HG03135 (cell line): ENCODE measurements around the gene CORO1A.
"Not testable (repeated sequence)": the region's sequence is repeated elsewhere in the genome, so short reads cannot be mapped to it uniquely, and the experiment has no call there.

Source experiments
- ATAC-seq: cut with Tn5 transposase; IDR thresholded peaks from one replicate; pipeline ENCODE4 v1.9.1; 2021; ENCODE audit warnings: mild to moderate bottlenecking, moderate library complexity; ENCODE audit not compliant: unreplicated experiment

Gene CORO1A

DNA sequence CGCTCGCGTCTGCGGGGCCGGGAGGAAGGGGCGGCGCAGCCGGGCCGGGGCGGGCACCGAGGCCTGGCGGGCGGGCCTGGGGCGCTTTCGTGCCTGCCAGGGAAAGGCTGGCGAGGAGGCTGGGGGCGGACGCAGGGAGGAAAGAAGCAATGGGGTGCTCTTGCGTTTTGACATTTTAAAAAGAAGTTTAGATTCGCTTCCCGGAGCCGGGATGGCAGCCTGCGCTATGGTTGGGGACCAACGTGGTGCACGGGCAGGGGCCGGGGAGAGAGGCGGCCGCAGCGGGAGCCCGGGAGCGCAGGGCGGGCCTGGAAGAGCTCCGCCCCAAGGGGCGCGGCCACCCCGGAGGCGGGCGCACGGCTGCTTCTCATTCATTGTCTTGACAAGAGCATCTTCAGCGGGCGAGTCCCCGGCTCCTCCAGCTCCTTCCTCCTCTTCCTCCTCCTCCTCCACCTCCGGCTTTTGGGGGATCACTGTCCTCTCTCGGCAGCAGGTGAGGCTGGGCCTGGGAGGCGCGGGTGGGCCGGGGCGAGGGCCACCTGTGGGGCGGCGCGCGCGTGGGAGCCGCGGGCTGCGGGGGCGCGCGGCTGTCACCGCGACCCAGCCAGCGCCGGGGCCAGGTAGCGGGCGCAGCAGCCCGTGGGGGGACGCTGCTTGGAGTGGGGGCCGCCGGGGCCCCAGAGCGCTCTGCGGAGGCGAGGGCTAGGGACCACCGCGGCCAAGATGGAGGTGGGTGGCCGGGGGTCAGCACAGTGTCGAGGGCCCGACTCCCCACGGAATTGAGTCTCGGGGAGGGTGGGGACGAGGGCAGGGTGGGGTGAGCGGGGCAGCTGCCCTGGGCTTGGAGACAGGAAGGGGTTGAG is at the start of gene CORO1A:
TSS of gene CORO1A (plus strand) at position 370 of the 863 bp plus-strand sequence. CDS start 1,608 bp downstream, outside the sequence.
- peak; percentile 40 for ATAC-seq

- ATAC-seq: no peak
These were observed 46.3 kb upstream of the CORO1A start for GRCh38 chr16:30136971-30137605.

GRCh38 chr16:30137897-30138296 is 45.5 kb upstream of the CORO1A start:
- ATAC-seq: no peak

GRCh38 chr16:30139583-30140481 is 43.6 kb upstream of the CORO1A start:
- ATAC-seq: no peak

DNA sequence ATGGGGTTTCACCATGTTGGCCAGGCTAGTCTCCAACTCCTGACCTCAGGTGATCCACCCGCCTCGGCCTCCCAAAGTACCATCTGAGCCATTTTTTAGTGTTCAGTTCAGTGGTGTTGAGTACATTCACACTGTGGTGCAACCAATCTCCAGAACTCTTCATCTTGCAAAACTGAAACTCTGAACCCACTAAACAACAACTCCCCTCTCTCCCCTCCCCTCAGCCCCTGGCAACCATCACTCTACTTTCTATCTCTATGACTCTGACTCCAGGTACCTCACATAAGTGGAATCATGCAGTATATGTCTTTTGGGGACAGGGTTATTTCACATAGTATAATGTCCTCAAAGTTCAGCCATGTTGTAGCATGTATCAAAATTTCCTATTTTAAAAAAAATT is 41.7 kb upstream of the CORO1A start:
- no peak for ATAC-seq

GRCh38 chr16:30142672-30143346 is 40.6 kb upstream of the CORO1A start:
- no peak for ATAC-seq

GRCh38 chr16:30143347-30143702 is 40.1 kb upstream of the CORO1A start:
- no peak for ATAC-seq

- no peak for ATAC-seq
These were observed 39.4 kb upstream of the CORO1A start for GRCh38 chr16:30144017-30144416.

DNA sequence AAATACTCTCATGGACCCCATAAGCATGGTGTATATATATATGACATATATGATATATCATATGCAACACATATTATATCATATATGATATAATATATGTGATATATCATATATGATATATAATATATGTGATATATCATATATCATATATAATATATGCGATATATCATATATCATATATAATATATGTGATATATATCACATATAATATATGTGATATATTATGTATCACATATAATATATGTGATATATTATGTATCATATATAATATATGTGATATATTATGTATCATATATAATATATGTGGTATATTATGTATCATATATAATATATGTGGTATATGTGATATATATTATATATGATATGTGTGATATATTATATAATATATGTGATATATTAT is 38.5 kb upstream of the CORO1A start:
- no peak for ATAC-seq

DNA sequence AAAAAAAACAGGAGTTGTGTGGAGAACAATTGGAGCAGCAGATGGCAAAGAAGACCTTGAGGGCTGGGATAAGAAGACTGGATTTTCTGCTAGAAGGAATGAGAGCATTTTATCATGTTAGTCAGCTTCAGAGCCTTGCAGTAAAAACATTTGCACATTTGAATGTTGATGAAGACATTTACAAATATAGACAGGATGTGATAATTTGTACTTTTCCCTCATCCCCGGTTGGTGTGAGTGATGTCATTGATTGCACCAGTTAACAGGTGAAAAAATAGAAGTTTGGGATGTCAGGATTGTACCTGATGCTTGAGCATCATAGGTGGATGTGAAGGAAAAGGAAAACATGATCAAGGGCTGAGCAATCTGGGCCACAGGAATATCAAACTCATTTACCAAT is 37.7 kb upstream of the CORO1A start:
- ATAC-seq: no peak

DNA sequence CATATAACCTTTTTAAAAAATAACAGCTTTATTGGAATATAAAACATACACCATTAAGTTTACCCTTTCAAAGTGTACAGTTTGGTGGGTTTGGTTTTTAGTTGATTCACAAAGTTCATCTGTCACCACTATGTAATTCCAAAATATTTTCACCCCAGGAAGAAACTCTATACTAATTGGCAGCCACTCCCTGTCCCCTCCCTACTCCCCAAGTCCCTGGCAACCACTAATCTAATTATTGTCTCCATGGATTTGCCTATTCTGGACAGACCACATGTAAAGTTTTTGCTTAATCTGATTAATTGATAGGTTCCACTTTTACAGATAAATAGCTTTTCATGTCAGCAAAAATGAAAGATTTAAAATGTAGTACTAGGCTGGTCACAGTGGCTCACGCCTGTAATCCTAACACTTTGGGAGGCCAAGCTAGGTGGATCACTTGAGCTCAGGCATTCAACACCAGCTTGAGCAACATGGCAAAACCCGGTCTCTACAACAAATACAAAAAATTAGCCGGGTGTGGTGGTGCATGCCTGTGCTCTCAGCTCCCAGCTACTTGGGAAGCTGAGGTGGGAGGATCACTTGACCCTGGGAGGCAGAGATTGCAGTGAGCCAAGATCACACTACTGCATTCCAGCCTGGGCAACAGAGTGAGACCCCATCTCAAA is 35.4 kb upstream of the CORO1A start:
- ATAC-seq: no peak

DNA sequence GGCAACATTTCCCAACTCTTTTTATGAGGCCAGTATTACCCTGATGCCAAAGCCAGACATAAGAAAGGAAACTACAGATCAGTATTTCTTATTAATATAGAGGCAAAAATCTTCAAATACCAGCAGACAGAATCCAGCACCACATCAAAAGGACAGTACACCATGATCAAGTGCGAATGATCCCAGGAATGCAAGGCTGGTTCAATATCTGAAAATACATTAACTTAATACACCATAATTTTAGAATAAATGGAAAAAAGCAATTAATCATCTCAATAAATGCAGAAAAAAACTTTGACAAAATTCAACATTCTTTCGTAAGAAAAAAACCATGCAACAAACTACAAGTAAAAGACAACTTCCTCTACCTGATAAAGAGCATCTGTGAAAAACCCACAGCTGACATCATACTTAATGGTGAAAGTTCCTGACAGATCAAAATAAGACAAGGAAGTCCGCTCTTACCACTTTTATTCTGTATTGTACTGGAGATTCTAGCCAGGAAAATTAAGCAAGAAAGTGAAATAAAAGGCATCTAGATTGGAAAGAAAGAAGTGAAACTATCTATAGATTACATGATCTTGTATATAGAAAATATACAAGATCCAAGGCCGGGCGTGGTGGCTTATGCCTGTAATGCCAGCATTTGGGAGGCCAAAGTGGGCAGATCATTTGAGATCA is 34.0 kb upstream of the CORO1A start:
- no peak for ATAC-seq

- no peak for ATAC-seq
These were observed 32.3 kb upstream of the CORO1A start for GRCh38 chr16:30151091-30151490.

GRCh38 chr16:30152517-30152916 is 30.9 kb upstream of the CORO1A start:
- ATAC-seq: no peak

- no peak for ATAC-seq
These were observed 28.2 kb upstream of the CORO1A start for GRCh38 chr16:30155188-30155587.

DNA sequence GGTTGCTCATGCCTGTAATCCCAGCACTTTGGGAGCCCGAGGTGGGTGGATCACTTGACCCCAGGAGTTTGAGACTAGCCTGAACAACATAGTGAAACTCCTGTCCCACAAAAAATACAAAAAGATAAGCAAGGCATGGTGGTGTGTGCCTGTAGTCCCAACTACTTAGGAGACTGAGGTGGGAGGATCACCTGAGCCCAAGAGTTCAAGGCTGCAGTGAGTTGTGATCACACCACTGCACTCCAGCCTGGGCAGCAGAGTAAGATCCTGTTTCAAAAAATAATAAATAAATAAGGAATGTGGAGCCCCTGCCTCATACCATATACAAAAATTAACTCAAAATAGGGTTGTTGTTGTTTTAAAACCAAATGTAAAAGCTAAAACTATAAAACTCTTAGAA is 26.2 kb upstream of the CORO1A start:
- ATAC-seq: no peak

GRCh38 chr16:30163538-30163937 is 19.9 kb upstream of the CORO1A start:
- ATAC-seq: no peak

- no peak for ATAC-seq
These were observed 17.1 kb upstream of the CORO1A start for GRCh38 chr16:30166202-30166902.

GRCh38 chr16:30168746-30169145 is 14.7 kb upstream of the CORO1A start:
- not testable (repeated sequence) for ATAC-seq
